8988T (cell line): Measurements from ENCODE around the gene BSN.

Experiments used
- DNase-seq: peaks from one replicate; pipeline ENCODE4 v3.0.0; 2011

BSN gene

DNA sequence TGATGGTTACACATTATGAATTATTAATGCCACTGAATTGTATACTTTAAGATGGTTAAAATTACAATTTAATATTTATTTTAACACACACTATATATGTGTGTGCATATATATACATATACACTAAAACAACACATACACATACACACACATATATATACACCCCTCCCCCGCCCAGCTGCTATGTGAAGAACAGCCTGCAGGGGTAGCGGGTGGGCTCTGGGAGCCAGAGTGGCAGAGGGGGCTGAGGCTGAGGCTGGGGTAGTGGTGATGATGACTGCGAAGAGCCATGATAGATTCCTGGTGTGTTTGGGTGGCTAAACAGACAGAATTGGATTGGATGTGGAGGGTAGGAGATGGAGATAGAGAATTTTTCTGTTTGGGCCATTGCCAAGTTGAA is 80.5 kb downstream of the BSN start:
- DNase-seq: no peak

DNA sequence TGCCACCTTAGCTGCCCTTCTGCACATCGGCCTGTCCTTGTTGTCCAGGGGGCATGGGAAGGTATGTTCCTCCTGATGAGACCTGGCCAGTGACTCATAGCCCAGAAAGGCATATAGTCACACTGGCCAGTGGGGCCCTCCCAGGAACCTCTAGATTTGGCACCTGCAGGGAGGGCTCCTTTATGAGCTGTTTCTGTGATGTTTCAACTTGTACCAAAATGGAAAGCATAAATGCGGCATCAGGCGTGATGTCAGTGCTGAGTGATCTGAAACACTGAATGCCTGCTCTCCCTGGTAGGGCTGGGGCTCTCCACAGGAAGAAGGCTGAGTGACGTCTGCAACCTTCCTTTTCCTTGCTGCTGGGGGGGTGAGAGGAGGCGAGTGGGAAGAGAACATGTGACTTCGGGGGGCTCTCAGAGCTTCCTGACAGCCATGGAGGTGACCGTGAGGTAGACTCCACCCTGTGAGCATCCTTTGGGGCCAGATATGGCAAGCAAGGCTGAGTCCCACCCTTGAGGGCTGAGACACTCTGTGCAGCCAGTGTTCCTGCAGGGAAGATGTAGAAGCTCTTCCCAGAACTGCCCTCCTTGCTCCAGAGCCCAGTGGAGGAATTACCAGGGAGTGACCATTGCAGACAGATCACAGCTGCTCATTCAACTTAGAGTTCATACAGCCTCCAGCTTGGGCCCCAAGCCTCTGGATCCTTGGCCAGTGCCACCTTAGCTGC is 82.8 kb downstream of the BSN start:
- DNase-seq: no peak

DNA sequence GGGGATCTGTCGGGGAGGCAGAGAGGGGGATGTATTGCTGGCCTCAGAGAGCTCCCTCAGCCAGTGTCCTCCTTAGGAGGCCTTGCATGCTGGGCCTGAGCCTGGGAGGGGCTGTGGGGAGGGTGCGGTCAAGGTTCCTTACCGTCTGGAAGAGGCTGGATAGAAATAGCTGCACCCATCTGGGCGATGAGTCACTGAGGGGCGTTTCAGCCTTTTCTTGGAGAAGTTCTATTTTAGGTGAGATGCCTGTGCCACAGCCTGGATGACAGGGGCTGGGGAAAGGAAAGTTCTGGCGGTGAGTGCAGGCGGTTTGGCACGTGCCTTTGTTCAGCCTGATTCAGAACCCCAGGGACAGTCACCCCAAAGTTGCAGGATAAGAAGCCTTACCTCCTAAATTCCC is 84.2 kb downstream of the BSN start:
- DNase-seq: no peak

DNA sequence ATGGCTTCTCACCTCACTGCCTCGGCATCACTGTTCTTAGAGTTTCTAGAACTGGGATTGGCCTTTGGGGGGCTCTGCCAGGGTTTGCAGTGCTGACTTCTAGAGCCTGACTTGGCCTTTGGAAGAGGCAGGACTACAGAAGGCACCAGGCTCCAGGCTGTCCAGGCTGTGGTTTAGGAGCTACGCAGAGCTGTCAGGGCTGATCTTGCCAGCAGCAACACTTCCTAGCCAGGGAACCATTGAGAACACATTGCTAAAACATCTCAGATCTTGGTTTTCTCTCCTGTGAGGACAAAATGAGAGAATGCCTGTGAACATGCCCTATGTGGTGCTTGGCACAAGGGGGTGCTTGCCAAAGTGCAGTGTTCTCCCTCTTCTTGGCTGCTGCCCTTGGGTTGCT is 85.3 kb downstream of the BSN start:
- no peak for DNase-seq

DNA sequence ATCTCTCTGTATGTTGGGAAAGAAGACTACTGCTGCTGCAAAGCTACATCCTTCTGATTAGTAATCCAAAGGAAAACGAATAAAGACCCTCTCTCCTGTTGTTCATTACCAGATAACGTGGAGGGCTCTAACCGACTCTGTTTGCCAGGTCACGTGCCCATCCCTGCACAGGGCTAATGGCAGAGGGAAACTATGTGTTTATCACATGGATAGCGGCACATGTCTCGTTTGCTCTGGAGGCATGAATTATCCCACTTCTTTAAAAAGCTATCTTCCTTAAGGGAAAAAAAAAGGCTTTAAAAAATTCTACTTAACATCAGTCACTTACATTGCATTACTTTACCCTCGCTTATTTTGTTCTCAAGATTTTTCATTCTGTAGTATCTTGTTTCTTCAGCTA is 87.0 kb downstream of the BSN start:
- no peak for DNase-seq

DNA sequence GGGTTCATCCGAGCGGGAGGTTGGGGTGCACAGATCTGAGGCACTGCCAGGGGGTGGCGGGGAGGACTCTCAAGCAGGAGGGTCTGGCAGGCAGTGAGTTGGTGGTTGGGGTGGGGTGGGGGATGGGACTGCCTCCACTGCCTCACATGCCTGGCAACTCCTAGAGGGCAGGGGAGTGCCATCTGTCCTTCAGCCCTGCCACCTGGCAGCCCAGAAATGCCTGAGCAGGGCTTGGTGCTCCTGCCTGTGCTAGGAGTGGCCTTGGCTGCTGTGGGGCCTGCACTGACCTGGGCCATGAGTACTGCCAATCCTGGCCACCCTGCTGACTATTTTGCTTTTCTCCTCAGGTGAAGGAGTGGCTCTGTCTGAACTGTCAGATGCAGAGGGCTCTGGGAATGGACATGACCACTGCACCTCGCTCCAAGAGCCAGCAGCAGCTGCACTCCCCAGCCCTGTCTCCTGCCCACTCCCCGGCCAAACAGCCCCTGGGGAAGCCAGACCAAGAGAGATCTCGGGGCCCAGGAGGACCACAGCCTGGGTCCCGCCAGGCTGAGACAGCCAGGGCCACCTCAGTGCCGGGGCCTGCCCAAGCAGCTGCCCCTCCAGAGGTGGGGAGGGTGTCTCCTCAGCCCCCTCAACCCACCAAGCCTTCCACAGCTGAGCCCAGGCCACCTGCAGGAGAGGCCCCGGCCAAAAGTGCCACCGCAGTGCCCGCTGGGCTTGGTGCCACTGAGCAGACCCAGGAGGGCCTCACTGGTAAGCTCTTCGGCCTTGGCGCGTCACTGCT is 87.8 kb downstream of the BSN start:
- DNase-seq: no peak

DNA sequence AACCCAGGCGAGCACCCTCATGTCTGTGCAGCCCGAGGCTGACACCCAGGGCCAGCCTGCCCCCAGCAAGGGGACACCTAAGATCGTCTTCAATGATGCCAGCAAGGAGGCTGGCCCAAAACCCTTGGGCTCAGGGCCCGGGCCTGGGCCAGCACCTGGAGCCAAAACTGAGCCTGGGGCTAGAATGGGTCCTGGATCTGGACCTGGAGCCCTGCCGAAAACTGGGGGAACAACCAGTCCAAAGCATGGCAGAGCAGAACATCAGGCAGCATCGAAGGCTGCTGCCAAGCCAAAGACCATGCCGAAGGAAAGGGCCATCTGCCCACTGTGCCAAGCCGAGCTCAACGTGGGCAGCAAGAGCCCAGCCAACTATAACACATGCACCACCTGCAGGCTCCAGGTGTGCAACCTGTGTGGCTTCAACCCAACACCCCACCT is 88.5 kb downstream of the BSN start:
- DNase-seq: no peak

DNA sequence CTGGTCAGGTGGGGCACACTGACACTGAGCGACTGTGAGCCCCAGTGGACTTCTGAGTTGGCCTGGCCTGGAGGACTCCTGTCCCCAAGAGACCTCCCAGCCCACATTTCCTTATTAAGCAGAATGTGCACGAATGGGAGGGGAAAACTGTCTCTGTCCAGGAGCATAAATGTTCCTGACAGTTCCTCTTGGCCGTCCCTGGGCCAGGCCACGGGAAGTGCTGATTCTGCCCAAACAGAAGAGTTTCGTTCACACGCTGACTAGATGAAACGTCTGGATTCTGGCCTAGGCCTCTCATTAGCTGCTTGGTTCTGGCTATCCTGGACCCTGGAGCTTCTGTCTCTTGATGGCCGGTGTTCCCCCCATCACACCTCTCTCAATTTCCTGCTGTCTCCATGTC is 90.4 kb downstream of the BSN start:
- DNase-seq: no peak

DNA sequence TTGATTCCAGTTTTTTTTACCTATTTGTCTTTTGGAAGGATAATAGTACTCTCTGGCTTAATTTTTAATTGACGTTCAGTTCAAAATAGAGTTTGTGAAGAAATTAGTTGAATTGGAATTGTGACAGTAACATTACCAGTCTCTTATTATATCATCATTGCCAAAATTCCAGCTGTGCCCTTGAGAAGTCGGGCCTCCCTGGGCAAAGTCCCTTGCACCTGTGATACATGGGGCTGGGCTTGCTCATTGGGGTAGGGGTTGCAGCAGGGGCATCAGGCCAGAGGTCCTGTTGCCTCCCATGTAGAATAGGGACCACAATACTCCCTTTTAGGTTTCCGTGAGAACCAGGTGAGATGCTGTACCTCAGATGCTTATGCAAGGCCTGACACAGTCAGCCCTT is 92.0 kb downstream of the BSN start:
- no peak for DNase-seq

DNA sequence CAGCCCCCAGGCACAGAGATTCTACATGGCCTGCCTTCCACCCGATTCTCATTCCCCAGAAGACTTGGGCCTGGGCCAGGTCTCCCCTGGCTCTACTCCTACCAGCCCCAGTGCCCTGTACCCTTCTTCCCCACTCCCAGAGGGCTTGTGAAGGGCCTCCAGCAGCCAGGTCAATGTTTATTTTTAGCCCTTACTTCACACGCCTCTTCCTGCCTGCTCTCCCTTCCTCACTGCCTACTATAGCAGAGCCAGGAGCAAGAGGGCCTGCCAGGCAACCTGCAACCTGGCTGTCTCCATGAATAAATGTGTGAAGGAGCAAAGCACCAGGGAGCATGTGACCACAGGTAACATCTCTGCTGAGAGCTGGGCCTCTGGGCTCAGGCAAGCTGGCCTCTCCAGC is 93.5 kb downstream of the BSN start:
- no peak for DNase-seq

DNA sequence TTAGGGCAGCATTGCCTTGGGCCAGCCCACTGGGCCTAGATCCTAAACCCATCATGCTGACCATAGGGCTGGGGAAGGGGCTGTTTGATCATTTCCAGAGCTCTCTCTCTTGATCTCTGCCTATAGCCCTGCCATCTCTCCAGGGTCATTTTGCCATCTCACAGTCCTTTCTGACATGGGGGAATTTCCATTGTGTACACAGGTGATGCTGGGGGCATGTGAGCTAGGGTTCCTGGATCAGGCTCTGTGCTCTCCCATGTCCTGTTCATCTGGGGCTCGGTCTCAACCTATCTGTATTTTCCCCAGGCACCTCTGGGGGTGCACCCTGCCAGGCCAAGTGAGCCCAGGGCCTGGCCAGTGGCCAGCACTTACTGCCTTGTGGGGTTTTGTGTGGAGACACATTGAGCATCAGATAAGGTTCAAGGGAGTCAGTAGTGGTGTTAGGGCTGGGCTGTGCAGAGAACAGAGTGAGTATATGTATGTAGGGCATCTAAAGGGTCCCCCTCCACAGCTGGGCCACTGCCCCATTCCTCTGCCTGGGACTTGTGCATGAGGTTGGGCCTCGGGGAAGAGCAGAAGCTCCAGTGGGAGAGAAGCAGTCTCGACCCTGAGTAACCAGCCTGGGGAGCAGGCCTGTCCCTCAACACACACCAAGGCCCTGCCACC is 94.2 kb downstream of the BSN start:
- no peak for DNase-seq

DNA sequence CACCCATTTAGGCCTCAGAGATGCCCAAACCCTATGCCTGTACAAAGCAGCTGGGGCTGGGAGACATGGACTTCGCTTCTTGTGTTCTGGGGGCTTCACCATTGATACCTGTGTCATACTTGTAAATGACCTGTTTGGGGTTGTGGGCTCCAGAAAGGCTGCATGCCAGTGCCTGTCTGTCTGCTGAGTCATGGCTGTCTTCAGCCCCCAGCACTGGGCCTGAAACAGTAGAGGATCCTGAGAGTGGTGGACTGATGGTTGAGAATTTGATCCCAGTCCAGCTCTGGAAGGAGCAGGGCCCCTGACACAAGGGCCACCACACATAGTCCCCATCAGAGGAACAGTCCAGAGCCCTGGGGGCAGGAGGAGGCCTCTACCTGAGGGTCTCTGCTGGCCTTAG is 95.3 kb downstream of the BSN start:
- no peak for DNase-seq

DNA sequence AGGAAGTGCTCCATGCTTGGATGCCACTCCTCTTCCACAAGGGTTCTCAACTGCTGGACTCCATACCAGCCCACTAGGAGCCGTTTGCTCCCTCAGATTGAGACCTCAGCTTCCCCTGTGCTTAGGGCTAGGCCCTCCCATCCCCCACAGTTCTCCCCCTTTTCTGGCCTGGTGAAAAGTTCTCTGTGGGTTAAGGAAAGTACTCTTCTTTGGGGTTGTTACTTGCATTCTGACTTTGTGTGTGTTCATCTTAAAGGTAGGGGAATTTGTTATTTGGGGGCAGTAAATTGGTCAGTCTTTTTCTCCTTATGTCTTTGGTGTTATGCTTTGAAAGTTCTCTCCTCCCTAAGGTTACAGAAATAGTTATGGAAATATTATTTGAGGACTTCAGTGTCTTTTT is 95.9 kb downstream of the BSN start:
- DNase-seq: no peak

DNA sequence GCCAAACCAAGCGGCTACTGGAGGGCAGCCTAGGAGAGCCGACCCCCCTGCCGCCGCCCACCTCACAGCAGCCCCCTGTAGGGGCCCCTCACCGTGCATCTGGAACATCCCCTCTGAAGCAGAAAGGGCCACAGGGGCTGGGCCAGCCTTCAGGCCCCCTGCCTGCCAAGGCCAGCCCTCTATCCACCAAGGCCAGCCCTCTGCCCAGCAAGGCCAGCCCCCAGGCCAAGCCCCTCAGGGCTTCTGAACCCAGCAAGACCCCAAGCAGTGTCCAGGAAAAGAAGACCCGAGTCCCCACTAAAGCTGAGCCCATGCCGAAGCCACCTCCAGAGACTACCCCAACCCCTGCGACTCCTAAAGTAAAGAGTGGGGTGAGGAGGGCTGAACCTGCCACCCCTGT is 96.4 kb downstream of the BSN start:
- no peak for DNase-seq

DNA sequence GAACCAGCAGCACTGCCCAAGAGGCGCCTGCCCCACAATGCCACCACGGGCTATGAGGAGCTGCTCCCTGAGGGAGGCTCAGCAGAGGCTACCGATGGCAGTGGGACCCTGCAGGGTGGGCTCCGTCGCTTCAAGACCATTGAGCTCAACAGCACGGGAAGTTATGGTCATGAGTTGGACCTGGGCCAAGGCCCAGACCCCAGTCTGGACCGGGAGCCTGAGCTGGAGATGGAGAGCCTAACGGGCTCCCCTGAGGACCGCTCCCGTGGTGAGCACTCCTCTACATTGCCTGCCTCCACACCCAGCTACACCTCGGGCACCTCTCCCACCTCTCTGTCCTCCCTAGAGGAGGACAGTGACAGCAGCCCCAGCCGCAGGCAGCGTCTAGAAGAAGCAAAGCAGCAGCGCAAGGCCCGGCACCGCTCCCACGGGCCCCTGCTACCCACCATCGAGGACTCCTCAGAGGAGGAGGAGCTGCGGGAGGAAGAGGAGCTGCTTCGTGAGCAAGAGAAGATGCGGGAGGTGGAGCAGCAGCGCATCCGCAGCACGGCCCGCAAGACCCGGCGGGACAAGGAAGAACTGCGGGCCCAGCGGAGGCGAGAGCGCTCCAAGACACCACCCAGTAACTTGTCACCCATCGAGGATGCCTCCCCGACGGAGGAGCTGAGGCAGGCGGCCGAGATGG is 98.1 kb downstream of the BSN start:
- DNase-seq: no peak

DNA sequence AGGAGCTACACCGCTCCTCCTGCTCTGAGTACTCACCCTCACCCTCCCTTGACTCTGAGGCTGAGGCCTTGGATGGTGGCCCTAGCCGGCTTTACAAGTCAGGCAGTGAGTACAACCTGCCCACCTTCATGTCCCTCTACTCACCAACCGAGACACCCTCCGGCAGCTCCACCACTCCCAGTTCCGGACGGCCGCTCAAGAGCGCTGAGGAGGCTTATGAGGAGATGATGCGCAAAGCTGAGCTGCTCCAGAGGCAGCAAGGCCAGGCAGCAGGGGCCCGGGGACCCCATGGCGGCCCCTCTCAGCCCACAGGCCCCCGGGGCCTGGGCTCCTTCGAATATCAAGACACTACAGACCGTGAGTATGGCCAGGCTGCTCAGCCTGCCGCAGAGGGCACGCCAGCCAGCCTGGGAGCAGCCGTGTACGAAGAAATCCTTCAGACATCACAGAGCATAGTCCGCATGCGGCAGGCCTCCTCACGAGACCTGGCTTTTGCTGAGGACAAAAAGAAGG is 98.7 kb downstream of the BSN start:
- DNase-seq: no peak

DNA sequence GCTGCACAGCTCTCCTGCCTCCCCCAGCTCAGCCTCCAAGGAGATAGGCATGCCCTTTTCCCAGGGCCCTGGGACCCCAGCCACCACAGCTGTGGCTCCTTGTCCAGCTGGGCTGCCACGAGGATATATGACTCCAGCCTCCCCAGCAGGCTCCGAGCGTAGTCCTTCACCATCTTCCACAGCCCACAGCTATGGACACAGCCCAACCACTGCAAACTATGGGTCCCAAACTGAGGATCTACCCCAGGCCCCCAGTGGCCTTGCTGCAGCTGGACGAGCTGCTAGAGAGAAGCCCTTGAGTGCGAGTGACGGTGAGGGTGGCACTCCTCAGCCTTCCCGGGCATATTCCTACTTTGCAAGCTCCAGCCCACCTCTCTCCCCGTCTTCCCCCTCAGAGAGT is 99.3 kb downstream of the BSN start:
- DNase-seq: no peak

DNA sequence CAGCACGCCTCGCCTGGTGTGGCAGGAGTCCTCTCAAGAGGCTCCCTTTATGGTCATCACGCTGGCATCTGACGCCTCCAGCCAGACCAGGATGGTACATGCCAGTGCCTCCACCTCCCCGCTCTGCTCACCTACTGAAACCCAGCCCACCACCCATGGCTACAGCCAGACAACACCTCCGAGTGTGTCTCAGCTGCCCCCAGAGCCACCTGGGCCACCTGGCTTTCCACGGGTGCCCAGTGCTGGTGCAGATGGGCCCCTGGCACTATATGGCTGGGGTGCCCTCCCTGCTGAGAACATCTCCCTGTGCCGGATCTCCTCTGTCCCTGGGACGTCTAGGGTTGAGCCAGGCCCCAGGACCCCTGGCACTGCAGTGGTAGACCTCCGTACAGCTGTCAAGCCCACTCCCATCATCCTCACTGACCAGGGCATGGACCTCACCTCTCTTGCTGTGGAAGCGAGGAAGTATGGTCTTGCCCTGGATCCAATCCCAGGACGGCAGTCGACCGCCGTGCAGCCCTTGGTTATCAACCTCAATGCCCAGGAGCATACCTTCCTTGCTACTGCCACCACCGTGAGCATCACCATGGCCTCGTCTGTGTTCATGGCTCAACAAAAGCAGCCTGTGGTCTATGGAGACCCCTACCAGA is 100.0 kb downstream of the BSN start:
- DNase-seq: no peak

DNA sequence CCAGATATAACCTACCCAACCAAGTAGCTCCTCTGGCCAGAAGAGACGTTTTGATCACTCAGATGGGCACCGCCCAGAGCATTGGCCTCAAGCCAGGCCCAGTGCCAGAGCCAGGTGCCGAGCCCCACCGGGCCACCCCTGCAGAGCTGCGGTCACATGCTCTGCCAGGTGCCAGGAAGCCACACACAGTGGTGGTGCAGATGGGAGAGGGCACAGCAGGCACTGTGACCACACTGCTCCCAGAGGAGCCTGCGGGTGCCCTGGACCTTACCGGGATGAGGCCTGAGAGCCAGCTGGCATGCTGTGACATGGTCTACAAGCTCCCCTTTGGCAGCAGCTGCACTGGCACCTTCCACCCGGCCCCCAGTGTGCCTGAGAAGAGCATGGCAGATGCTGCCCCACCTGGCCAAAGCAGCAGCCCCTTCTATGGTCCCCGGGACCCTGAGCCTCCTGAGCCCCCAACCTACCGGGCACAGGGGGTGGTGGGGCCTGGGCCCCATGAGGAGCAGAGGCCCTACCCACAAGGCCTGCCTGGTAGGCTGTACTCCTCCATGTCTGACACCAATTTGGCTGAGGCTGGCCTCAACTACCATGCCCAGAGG is 100.8 kb downstream of the BSN start:
- DNase-seq: no peak

DNA sequence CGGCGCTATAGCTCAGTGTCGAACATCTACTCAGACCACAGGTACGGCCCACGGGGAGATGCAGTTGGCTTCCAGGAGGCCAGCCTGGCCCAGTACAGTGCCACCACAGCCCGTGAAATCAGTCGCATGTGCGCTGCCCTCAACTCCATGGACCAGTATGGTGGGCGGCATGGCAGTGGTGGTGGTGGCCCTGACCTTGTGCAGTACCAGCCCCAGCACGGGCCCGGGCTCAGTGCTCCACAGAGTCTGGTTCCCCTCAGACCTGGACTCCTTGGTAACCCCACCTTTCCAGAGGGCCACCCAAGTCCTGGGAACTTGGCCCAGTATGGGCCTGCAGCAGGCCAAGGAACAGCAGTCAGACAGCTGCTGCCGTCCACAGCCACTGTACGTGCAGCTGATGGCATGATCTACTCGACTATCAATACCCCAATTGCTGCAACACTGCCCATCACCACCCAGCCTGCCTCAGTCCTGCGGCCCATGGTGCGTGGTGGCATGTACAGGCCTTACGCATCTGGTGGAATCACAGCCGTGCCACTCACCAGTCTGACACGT is 101.5 kb downstream of the BSN start:
- no peak for DNase-seq

DNA sequence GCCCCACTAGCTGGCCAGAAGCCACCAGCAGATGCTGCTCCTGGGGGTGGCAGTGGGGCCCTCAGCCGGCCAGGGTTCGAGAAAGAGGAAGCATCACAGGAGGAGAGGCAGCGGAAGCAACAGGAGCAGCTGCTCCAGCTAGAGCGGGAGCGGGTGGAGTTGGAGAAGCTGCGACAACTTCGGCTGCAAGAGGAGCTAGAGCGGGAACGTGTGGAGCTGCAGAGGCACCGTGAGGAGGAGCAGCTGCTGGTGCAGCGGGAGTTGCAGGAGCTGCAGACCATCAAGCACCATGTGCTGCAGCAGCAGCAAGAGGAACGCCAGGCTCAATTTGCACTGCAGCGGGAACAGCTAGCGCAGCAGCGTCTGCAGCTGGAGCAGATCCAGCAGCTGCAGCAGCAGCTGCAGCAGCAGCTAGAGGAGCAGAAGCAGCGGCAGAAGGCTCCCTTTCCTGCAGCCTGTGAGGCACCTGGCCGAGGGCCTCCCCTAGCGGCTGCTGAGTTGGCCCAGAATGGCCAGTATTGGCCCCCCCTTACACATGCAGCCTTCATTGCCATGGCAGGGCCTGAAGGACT is 102.3 kb downstream of the BSN start:
- no peak for DNase-seq
